ENCODE measurements around the gene DGKI. TPM values are rescaled to one million over a fixed set of nuclear protein-coding genes. Genes with fewer than 3 reads are reported as not detected.
"Not testable (repeated sequence)": the region's sequence is repeated elsewhere in the genome, so short reads cannot be mapped to it uniquely, and the experiment has no call there.

Gene DGKI
- total RNA-seq, 1 experiment from 2014 or later = 0.55 TPM

- Histone ChIP-seq H3K56ac (ENCODE audit: insufficient read length, low read depth, low read length) (no peak overlapping the region), H4K91ac (ENCODE audit: insufficient read length, low read depth, low read length) (no peak overlapping the region), H2BK120ac (ENCODE audit: low read depth, low read length, poor library complexity, severe bottlenecking) (no peak overlapping the region), H2AFZ (ENCODE audit: low read length) (no peak overlapping the region), H3K9me3 (ENCODE audit: control insufficient read depth, low read depth, low read length) (no peaks in the 10 kb centered on the region), H2BK12ac (ENCODE audit: insufficient read length, low read depth, low read length) (no peak overlapping the region), H3K79me1 (ENCODE audit: insufficient read depth, low read depth, low read length, poor library complexity, severe bottlenecking) (no peaks in the 10 kb centered on the region), H2BK5ac (ENCODE audit: insufficient read length, low read length) (no peak overlapping the region), H3K27me3 (ENCODE audit: insufficient read depth, low read length) (no peaks in the 10 kb centered on the region), H3K18ac (ENCODE audit: insufficient read length, low read depth, low read length) (no peak overlapping the region), H3K23me2 (ENCODE audit: insufficient read length, low read depth, low read length, poor library complexity, severe bottlenecking) (no peaks in the 10 kb centered on the region), H3K14ac (ENCODE audit: insufficient read depth, low read length) (no peak overlapping the region), H3K23ac (ENCODE audit: insufficient read length, low read depth, low read length) (no peak overlapping the region), H3K4me1 (ENCODE audit: insufficient read depth, low read length) (no peaks in the 10 kb centered on the region), H4K8ac (replicated peaks; ENCODE audit: insufficient read length, low read depth, low read length) (no peak overlapping the region), H3K4ac (ENCODE audit: low read depth, low read length) (no peak overlapping the region), H4K20me1 (ENCODE audit: control insufficient read depth, insufficient read depth, insufficient read length) (no peaks in the 10 kb centered on the region), H2BK20ac (ENCODE audit: low read depth, low read length, poor library complexity, severe bottlenecking) (no peak overlapping the region), H3K79me2 (ENCODE audit: insufficient read depth, low read length) (no peaks in the 10 kb centered on the region), H3T11ph (ENCODE audit: low read length) (no peak overlapping the region), H3K9ac (ENCODE audit: extremely low read depth, insufficient read length, low read length) (no peak overlapping the region), H3K27ac (ENCODE audit: insufficient read length, low read depth, low read length) (no peak overlapping the region), H3K4me2 (ENCODE audit: insufficient read depth, insufficient read length, low read length) (no peak overlapping the region), H2BK15ac (ENCODE audit: low read depth, low read length) (no peak overlapping the region), H4K5ac (ENCODE audit: insufficient read length, low read depth, low read length) (no peak overlapping the region), H2AK5ac (ENCODE audit: insufficient read length, low read length) (no peak overlapping the region)
- Mint-ChIP-seq H3K27ac (no peak overlapping the region), H3K4me3 (no peak overlapping the region), H3K36me3 (ENCODE audit: insufficient read depth in 1 of 3, low read depth in 3 of 3) (no peaks in the 10 kb centered on the region; a peak in 1 of 7 replicates), H3K4me1 (peaks cover 3% of the 10 kb centered on the region in 2 experiments), H3K27me3 (ENCODE audit: low read depth) (no peaks in the 10 kb centered on the region), H3K9me3 (peaks cover 0 to 2% of the 10 kb centered on the region in 2 experiments; a peak in 1 of 5 replicates)
- DNase-seq = no peak
- TF ChIP-seq, protein P1, sequence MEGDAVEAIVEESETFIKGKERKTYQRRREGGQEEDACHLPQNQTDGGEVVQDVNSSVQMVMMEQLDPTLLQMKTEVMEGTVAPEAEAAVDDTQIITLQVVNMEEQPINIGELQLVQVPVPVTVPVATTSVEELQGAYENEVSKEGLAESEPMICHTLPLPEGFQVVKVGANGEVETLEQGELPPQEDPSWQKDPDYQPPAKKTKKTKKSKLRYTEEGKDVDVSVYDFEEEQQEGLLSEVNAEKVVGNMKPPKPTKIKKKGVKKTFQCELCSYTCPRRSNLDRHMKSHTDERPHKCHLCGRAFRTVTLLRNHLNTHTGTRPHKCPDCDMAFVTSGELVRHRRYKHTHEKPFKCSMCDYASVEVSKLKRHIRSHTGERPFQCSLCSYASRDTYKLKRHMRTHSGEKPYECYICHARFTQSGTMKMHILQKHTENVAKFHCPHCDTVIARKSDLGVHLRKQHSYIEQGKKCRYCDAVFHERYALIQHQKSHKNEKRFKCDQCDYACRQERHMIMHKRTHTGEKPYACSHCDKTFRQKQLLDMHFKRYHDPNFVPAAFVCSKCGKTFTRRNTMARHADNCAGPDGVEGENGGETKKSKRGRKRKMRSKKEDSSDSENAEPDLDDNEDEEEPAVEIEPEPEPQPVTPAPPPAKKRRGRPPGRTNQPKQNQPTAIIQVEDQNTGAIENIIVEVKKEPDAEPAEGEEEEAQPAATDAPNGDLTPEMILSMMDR (conservative IDR thresholded peaks at IDR 0.05) = no peak
- no CpG with 5 or more reads among the region's 4 CpGs for WGBS (ENCODE audit: extremely low coverage, insufficient read length, low lambda C conversion rate)
Observed at GRCh38 chr7:137449016-137449415, 397.8 kb downstream of the DGKI start.

DNA sequence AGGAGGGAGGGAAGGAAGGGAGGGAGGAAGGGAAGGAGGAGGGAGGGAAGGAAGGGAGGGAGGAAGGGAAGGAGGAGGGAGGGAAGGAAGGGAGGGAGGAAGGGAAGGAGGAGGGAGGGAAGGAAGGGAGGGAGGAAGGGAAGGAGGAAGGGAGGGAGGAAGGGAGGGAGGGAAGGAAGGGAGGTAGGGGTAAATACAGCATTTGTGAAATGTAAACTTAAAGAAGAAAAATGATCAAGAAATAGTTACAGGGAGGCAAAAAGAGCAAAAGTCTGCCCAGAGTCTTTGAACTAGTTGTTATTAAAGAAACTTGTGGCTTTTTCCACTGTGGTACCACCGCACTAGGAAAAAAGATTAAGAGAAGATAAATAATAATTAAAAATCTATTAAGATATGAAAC lies 398.2 kb downstream of the DGKI start:
- not testable (repeated sequence) for H4K5ac ChIP-seq (ENCODE audit: insufficient read length, low read depth, low read length); DNase-seq; H3K9ac ChIP-seq (ENCODE audit: extremely low read depth, insufficient read length, low read length); H2BK20ac ChIP-seq (ENCODE audit: low read depth, low read length, poor library complexity, severe bottlenecking); H3K36me3 Mint-ChIP-seq (ENCODE audit: insufficient read depth in 1 of 3, low read depth in 3 of 3); H3K27ac Mint-ChIP-seq; H3K79me1 ChIP-seq (ENCODE audit: insufficient read depth, low read depth, low read length, poor library complexity, severe bottlenecking); H3K9me3 ChIP-seq (ENCODE audit: control insufficient read depth, low read depth, low read length); H3K27me3 Mint-ChIP-seq (ENCODE audit: low read depth); H3K9me3 Mint-ChIP-seq; H4K8ac ChIP-seq (replicated peaks; ENCODE audit: insufficient read length, low read depth, low read length); H2AK5ac ChIP-seq (ENCODE audit: insufficient read length, low read length); H3K27me3 ChIP-seq (ENCODE audit: insufficient read depth, low read length); H3K4ac ChIP-seq (ENCODE audit: low read depth, low read length); H3K4me1 Mint-ChIP-seq; H3K4me3 Mint-ChIP-seq; H3K23ac ChIP-seq (ENCODE audit: insufficient read length, low read depth, low read length); H3K14ac ChIP-seq (ENCODE audit: insufficient read depth, low read length); H3K4me1 ChIP-seq (ENCODE audit: insufficient read depth, low read length); H2BK5ac ChIP-seq (ENCODE audit: insufficient read length, low read length); H3K27ac ChIP-seq (ENCODE audit: insufficient read length, low read depth, low read length); H3T11ph ChIP-seq (ENCODE audit: low read length); H2BK15ac ChIP-seq (ENCODE audit: low read depth, low read length); H4K20me1 ChIP-seq (ENCODE audit: control insufficient read depth, insufficient read depth, insufficient read length); H4K91ac ChIP-seq (ENCODE audit: insufficient read length, low read depth, low read length); H3K18ac ChIP-seq (ENCODE audit: insufficient read length, low read depth, low read length); H3K56ac ChIP-seq (ENCODE audit: insufficient read length, low read depth, low read length); H2BK12ac ChIP-seq (ENCODE audit: insufficient read length, low read depth, low read length); H2AFZ ChIP-seq (ENCODE audit: low read length); H3K79me2 ChIP-seq (ENCODE audit: insufficient read depth, low read length); H3K4me2 ChIP-seq (ENCODE audit: insufficient read depth, insufficient read length, low read length); H3K23me2 ChIP-seq (ENCODE audit: insufficient read length, low read depth, low read length, poor library complexity, severe bottlenecking); H2BK120ac ChIP-seq (ENCODE audit: low read depth, low read length, poor library complexity, severe bottlenecking)
- no CpG with 5 or more reads among the region's 1 CpG for WGBS (ENCODE audit: extremely low coverage, insufficient read length, low lambda C conversion rate)
